Choroid plexus epithelial cell (primary cell): ENCODE measurements around the gene CCHCR1.

Source experiments
- DNase-seq: peaks from one replicate; pipeline ENCODE4 v3.0.0-alpha.2; 2010; ENCODE audit warnings: low read depth
- H3K4me3 ChIP-seq: 2 replicates; pipeline ENCODE4 v1.5.1; 2011; ENCODE audit warnings: low read depth, mild to moderate bottlenecking, control low read depth, low read length, moderate library complexity
- TF ChIP-seq, protein P1 (sequence below): conservative IDR thresholded peaks from 2 replicates; pipeline ENCODE4 v1.5.1; 2011; ENCODE audit warnings: low read depth, mild to moderate bottlenecking, control low read depth, inconsistent platforms, low read length, moderate library complexity

Gene CCHCR1

DNA sequence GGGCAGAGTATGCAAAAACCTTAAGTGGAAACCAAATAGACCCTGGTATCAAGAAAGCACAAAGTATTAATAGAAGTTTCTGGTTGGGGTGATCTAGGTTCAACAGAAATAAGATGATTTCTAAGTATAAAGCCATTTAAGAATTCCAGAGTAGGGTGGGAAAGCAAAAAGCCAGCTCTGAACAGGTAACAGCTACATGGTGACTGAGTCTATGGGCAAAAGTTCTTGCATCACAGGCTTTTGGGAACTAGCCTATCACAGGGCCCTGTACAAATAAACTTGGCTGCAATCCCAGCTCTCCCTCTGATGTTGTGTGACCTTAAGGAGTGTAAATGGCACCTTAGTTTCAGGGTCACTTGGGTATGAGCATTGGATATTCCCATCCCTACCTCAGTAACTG is 6.3 kb upstream of the CCHCR1 start:
- TF ChIP-seq, protein P1, sequence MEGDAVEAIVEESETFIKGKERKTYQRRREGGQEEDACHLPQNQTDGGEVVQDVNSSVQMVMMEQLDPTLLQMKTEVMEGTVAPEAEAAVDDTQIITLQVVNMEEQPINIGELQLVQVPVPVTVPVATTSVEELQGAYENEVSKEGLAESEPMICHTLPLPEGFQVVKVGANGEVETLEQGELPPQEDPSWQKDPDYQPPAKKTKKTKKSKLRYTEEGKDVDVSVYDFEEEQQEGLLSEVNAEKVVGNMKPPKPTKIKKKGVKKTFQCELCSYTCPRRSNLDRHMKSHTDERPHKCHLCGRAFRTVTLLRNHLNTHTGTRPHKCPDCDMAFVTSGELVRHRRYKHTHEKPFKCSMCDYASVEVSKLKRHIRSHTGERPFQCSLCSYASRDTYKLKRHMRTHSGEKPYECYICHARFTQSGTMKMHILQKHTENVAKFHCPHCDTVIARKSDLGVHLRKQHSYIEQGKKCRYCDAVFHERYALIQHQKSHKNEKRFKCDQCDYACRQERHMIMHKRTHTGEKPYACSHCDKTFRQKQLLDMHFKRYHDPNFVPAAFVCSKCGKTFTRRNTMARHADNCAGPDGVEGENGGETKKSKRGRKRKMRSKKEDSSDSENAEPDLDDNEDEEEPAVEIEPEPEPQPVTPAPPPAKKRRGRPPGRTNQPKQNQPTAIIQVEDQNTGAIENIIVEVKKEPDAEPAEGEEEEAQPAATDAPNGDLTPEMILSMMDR, result no peak
- peak; percentile 22 for DNase-seq
- no peak overlapping the region for H3K4me3 ChIP-seq

DNA sequence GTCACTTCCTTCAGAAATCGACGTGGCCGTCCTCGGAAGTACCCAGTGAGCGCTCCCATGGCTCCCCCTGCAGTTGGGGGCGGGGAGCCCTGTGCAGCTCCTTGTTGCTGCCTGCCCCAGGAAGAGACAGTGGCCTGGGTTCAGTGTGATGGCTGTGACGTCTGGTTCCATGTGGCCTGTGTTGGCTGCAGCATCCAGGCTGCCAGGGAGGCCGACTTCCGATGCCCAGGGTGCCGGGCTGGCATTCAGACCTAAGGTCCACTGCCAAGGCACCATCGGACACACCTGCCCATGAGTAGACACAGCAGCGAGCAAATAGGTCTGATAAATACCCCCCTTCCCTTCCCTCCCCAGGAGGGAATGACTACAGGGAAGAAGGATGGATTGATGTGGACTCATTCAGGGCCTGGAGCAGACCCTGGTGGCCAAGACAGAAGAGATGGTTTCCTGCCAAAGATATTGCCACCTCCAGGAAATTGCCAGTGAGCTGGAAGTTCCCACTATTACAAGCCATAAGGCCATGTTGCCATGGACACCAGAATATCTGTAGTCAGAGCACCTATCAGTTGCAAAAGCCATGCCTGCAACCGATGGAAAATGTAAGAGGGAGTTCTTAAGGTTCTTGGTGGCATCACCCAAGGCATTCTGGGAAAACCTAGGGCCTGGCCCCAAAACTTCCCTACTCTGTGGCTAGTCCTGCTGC is 5.0 kb upstream of the CCHCR1 start:
- DNase-seq, result no peak
- H3K4me3 ChIP-seq, result no peak overlapping the region
- TF ChIP-seq, protein P1, result no peak

DNA sequence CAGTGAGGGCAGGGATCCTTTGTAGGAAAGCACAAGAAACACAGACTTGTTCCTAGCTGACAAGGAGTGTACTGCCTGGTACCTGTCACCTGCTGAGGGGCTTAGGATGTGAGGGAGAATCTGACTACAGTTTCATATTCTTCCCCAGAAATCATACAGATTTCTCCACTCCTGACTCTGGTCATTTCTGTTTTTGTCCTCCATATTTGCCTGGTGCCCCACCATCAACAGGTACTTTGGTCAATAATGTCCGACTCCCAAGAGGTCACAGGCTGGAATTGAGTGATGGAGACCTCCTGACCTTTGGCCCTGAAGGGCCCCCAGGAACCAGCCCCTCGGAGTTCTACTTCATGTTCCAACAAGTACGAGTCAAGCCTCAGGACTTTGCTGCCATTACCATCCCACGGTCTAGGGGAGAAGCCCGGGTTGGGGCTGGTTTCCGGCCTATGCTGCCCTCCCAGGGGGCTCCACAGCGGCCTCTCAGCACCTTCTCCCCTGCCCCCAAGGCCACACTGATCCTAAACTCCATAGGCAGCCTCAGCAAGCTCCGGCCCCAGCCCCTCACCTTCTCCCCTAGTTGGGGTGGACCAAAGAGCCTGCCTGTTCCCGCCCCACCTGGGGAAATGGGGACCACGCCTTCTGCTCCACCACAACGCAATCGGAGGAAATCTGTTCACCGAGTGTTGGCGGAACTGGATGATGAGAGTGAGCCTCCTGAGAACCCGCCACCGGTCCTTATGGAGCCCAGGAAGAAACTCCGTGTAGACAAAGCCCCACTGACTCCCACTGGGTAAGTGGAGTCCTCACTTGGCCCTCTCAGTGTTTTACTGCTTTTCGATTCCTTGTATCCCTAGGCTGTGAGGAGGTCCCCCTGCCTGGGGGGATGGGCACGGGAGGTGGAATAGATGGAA is 3.9 kb upstream of the CCHCR1 start:
- TF ChIP-seq, protein P1, result no peak
- no peak for DNase-seq
- no peak overlapping the region for H3K4me3 ChIP-seq

DNA sequence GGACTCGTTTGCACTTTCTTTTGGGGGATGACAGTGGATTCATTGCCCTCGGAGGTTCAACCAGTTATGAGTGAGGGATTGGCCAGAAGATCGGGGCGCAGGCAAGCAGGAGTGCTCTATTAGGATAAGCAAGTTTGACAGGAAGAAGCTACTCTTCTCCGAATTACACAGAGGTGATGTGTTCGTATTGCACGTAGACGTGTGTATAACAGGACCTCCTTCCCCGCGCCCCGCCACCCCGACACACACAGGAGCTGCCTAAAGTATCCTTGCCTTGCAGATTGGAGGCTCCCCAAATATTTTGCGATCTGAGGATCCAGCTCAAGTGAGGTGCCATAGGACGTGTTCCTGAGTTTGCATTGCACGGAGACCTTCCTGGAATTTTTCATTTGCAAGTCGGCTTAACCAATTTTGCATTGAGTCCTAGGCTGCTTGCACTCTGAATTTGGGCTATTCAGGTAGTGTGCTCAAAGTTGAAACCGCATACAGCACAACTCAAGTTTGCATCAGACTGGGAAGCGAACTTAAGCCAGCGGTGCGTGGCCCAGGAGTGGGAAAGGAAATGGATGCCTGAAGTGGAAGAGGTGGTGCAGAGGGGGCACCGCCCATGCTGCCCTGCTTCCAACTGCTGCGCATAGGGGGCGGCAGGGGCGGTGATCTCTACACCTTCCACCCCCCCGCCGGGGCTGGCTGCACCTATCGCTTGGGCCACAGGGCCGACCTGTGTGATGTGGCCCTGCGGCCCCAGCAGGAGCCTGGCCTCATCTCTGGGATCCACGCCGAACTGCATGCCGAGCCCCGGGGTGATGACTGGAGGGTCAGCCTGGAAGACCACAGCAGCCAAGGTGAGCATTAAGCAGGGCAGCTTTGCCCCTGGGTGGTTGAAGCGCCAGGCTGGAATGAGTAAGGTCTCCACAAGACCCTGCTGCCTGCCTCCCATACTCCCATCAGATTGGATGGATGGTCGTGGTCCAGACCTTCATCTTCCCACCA is 1.6 kb upstream of the CCHCR1 start:
- peak overlapping the region; percentile 71 for H3K4me3 ChIP-seq
- TF ChIP-seq, protein P1, result peak; percentile 4
- DNase-seq, result no peak

DNA sequence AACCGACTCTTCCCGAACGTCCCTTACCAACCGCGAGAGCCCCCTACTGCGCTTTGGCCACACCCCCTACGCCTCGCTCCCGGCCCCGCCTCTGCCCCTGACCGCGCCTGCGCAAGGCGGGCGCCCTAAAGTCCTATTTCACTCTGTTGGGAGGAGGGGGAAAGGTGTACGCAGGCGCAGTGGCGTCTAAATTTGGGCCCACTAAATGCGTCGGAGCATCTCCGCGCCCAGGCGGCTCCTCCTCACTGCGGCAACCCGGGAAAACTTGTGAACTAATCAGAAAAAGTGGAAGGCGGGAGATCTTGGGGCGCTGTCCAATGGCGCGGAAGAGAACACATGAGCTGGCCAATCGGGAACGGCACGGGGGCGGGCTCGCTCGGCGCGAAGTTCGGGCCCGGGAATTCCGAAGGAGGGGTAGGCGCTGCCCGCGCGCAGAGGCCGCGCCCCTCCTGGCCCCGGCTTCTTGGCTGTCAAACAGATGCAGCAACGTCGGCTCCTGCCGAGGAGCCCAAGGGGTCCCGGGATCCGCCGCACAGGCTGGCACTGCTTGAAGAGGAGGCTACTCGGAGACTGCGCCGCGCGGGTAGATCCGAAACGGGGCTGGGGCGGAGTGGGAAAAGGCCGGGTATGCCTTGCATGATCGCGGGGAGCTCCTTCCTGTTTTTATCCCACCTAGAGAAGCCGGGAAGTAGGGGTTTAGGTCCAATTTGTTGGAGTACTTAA is 699 bp upstream of the CCHCR1 start, which contains the start of gene TCF19:
Gene TCF19 (plus strand): TSS at position 450 of the 723 bp plus-strand sequence. CDS start 881 bp downstream, outside the sequence.
- peak; percentile 99 for DNase-seq
- H3K4me3 ChIP-seq, result peak within 1 kb of the TSS; percentile 76
- TF ChIP-seq, protein P1, result no peak

DNA sequence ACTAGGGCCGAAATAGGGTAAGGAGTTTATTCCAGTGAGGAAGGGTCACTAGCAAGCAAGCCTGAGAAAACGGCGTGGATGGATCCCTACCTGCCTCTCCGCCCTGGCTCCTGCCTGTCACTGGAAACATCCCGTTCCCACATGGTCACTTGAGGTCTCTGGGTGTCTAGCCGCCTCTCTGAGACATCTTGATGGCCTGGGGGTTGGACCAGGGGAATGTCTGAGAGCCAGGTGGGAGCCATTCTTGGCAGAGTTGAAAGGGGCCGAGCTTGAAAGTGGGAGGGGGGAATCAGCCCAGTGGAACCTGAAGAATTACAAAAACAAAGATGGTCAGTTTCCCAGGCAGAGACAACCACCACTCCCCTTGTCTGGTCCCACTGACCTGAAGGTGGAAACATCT is 961 bp downstream of the CCHCR1 start:
- TF ChIP-seq, protein P1, result no peak
- H3K4me3 ChIP-seq, result no peak overlapping the region
- no peak for DNase-seq
